AML-193 (cell line): Measurements from ENCODE around the gene THSD1.
"Not testable (repeated sequence)": the region's sequence is repeated elsewhere in the genome, so short reads cannot be mapped to it uniquely, and the experiment has no call there.

Experiments used
- DNase-seq, 2 experiments: peaks; one replicate each; lab custom pipeline; 2025; lab: John Stamatoyannopoulos, UW

Gene THSD1

DNA sequence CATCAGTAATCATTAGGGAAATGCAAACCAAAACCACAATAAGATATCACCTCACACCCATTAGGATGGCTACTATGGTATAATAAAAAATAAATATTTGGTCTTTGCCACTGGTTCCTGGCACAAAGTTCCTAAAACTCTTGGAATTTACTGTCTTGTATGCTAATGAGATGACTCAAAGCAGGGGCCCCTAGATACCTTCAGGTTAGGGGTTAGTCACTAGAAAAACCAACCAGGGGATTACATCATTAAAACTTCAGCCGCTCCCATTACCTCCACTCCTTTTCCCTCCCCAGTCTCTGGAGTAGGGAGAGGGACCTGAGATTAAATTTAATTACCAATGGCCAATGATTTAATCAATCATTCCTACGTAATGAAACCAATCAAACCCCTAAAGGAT lies 49.6 kb downstream of the THSD1 start:
- no peak for DNase-seq

DNA sequence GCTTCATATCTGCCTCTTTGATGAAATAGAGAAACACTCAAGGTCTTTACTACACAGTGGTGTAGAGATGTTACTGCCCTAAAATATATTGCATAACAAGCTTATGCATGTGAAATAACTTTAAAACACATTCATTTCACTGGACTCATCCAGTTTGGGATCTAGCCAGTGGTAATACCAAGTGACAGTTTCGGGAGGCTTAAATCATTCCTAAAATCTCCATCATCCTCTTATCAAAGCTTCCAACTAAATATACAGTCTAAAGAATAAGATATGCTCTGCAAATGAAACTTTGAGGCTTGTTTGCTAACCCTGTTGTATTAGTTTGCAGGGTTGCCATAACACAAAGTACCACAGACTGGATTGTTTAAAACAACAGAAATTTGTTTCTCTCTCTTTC lies 52.8 kb downstream of the THSD1 start:
- peak in 1 of 2 experiments; percentile 9 for DNase-seq

- DNase-seq: no peak
These were observed 56.8 kb downstream of the THSD1 start for GRCh38 chr13:52348983-52349780.

DNA sequence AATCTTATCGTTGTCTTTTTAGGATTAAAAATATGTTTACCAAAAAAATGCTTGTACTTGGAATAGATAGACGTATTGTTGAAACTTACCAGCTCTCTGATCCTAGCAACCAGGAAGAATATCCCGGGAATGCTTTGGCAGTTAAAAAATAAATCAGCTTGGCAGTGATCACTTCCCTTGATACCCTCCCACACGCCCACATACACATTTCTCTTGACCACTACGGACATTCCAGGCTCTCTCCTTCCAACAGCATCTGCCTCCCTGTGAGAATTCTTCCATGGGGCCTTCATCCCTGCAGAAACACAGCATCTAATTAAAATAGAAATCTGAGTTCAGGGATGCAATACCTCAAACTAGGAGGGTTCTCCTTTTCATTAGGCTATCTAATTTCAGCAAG lies 57.9 kb downstream of the THSD1 start:
- no peak for DNase-seq

GRCh38 chr13:52345631-52346251 lies 60.2 kb downstream of the THSD1 start:
- DNase-seq: no peak

DNA sequence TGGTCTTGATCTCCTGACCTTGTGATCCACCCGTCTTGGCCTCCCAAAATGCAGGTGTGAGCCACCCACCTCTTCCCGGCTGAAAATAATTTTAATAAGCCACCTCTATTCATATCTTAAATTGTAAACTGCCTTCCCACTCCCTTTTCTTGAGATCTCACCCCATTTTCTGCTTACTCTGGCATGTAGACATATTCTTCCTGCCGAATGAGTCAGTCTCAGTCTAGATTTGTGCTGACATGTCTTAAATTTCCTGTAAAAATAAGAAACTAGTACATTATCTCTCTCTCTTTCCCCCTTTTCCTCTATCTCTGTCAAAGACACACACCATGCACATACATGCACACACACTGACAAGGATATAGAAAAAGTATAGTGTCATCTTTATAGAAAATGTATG lies 60.9 kb downstream of the THSD1 start:
- DNase-seq: no peak

GRCh38 chr13:52344108-52344507 lies 61.9 kb downstream of the THSD1 start:
- DNase-seq: no peak

DNA sequence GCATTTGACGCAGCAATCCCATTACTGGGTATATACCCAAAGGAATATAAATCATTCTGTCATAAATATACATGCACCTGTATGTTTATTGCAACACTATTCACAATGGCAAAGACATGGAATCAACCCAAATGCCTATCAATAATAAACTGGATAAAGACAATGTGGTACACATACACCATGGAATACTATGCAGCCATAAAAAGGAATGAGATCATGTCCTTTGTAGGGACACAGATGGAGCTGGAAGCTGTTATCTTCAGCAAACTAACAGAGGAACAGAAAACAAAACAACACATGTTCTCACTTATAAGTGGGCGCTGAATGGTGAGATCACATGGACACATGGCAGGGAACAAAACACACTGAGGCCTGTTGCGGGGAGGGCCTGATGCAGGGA lies 63.8 kb downstream of the THSD1 start:
- DNase-seq: not testable (repeated sequence)

DNA sequence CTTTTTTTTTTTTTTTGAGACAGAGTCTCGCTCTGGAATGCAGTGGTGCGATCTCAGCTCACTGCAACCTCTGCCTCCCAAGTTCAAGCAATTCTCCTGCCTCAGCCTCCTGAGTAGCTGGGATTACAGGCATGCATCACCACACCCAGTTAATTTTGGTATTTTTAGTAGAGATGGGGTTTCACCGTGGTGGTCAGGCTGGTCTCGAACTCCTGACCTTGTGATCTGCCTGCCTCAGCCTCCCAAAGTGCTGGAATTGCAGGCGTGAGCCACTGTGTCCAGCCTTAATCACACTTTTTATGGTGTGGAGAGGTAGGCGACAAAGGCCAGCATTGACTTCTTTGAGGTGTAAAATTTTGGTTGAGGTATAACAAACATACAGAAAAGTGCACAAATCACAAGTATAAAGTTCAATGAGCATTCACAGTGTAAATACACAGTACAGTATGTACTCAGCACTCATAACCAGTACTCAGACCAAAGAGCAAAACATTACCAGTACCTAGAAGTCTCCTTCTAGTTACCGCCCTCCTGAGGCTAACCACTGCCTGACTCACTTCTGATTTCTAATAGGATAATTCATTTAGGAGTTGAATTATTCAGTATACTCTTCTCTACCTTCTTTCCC lies 68.0 kb downstream of the THSD1 start:
- DNase-seq: not testable (repeated sequence)

DNA sequence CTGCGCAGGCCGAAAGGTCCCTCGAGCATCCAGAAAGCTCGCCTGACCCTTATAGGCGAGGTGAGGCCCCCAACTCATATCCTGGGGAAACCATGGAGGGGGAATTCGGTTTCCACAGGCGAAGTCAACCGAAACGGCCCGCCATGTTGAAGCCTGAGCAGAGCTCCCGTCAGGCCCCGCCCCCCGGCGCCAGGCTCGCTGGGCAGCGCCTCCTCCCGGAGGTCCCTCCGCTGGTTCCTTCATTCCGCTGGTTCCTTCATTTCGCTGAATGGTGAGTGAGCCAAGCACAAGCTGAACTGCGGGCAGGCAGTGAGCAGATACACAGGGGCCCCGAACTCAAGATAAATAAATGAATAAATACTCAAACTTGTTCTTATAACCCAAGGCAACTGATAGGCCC lies 71.9 kb downstream of the THSD1 start:
- DNase-seq: not testable (repeated sequence)

GRCh38 chr13:52331844-52332243 lies 74.1 kb downstream of the THSD1 start:
- not testable (repeated sequence) for DNase-seq
